Cortex of kidney (tissue), 1 donor: Measurements from ENCODE around the gene CCT2.

Experiments used
- DNase-seq: peaks from one replicate; lab custom pipeline; 2025; lab: John Stamatoyannopoulos, UW

The CCT2 gene

GRCh38 chr12:69585189-69586062 is at the start of gene CCT2:
TSS of gene CCT2 (plus strand) at chr12:69585459. CDS start at chr12:69585522, 63 bp downstream.
- peak; percentile 41 for DNase-seq

DNA sequence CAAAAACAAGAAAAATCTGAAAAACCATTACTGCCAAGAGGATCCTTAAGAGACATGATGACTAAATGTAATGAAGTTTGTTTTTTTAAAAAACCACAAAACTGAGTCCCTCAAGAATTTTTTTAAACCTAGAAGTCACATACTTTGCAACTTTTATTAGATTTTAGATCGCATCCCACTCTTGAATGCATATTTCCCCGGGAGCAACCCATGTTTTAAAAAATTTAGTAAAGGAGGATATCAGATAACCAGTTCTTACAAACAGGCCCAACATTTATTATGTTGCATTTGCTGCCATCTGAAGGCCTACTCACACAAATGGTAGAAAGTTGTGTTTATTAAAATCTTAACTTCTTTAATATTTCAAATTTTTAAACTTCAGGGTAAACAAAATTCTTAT is 44.3 kb upstream of the CCT2 start:
- no peak for DNase-seq

- DNase-seq, result no peak
Measured at GRCh38 chr12:69544087-69544486, 41.2 kb upstream of the CCT2 start.

DNA sequence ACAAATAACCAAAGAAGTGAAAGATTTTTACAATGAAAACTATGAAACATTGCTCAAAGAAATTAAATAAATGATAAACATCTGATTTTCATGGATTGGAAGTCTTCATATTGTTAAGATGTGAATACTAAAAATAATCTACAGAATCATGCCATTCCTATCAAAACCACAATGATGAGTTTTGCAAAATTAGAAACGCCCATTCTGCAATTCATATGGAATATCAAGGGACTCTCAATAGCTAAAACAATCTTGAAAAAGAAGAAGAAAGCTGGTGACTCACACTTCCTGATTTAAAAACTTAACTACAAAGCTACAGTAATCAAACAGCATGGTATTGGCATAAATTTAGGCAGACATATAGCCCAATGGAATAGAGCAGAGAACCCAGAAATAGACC is 40.2 kb upstream of the CCT2 start:
- no peak for DNase-seq

GRCh38 chr12:69546693-69547438 is 38.4 kb upstream of the CCT2 start:
- no peak for DNase-seq

GRCh38 chr12:69548687-69549086 is 36.6 kb upstream of the CCT2 start:
- no peak for DNase-seq

- DNase-seq, result no peak
Measured at GRCh38 chr12:69550569-69551350, 34.5 kb upstream of the CCT2 start.

- no peak for DNase-seq
Measured at GRCh38 chr12:69553628-69554248, 31.5 kb upstream of the CCT2 start.

DNA sequence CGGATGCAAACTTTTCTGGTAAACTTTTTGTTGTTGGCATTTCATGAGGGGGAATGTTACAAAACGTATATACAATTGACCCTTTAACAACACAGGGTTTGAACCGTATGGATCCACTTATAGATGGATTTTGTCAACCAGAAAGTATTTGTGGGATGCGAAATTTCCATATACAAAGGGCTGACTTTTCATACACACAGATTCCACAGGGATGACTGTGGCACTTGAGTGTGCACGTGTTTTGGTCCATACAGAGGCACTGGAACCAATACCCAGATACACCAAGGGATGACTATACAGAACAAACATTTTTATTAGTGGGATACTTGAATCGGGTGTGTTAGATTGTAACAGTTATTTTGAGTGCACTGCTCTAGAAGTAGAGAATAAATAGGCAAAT is 29.8 kb upstream of the CCT2 start:
- no peak for DNase-seq

DNA sequence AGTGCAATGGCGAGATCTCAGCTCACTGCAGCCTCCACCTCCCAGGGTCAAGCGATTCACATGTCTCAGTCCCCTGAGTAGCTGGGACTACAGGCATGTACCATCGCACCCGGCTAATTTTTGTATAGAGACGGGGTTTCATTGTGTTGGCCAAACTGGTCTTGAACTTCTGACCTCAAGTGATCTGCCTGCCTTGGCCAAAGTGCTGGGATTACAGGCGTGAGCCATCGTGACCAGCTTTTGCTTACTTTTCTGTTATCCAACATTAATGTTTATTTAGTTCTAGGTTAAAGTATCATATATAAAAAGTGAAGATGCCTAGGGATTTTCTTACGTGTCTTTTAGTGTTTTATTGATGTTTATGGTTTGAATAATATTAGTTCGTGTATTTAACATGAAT is 28.9 kb upstream of the CCT2 start:
- no peak for DNase-seq

- DNase-seq, result no peak
Measured at GRCh38 chr12:69563166-69563762, 22.0 kb upstream of the CCT2 start.

- DNase-seq, result no peak
Measured at GRCh38 chr12:69566603-69567002, 18.7 kb upstream of the CCT2 start.

GRCh38 chr12:69569236-69569635 is 16.0 kb upstream of the CCT2 start:
- no peak for DNase-seq

DNA sequence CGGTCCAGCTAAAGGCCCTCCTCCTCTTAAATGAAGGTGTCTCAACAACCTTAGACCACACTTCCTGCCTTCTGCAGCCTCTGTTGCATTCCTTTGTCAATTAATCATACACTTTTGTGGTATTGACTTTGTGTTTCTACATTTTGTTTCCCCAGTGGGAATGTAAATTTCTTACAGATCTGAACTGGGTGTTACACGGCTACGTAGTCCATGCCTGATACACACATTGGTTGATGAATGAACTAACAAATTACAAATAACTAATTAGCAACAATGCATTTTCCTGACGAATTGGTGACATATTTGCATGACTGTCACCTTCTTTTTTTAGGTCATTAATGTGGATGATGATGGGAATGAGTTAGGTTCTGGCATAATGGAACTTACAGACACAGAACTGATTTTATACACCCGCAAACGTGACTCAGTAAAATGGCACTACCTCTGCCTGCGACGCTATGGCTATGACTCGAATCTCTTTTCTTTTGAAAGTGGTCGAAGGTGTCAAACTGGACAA is 15.2 kb upstream of the CCT2 start:
- DNase-seq, result no peak

DNA sequence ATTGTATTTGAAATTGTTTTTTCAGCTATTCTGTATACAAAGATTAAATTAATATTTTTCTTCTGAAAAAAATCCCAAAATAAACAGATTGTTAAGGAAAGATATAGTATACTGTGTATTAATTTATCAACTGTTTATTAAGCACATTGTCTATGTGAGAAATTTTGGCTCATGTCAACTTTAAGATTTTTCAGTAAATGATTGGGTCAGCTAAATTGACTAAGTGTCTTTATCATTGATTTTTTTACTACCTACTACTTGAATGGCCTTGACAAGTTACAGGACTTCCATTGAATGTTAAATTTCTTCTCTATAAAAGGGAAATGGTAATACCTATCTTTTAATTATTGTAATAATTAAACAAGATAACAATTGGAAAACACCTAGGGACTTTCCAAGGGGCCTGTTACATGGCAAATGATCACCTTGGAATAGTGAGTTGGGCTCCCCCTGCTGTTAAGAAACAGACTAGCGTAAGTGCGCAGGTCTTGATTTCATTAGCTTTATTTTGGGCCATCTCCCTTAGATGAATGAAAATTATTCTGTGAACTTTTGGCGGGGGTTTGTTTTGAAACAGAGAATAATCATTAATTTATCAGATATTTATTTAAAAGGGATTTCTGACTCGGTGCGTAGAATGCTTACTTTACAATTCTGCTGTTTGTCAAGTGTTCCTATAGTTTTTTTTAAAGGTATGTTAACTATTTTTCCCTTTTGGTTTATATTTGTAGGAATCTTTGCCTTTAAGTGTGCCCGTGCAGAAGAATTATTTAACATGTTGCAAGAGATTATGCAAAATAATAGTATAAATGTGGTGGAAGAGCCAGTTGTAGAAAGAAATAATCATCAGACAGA is 14.5 kb upstream of the CCT2 start:
- DNase-seq, result no peak

DNA sequence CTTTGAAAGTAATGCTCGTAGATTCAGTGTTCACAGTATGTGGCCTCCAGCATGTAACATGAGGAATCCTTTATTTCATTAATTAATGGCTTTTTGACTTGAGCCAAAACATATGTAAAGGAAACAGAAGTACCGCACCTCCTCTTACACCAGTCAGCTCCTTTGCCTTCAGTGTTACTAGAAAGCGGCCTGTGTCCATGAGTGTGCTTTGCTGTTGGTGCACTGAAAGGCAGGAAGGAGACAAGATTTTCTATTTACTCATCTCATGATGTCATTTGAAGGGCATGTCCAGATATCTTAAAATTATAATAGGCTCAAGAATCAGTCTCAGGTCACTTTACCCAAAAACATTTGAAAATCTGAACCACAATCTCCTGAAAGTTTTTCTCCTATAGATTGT is 9.9 kb upstream of the CCT2 start:
- no peak for DNase-seq

DNA sequence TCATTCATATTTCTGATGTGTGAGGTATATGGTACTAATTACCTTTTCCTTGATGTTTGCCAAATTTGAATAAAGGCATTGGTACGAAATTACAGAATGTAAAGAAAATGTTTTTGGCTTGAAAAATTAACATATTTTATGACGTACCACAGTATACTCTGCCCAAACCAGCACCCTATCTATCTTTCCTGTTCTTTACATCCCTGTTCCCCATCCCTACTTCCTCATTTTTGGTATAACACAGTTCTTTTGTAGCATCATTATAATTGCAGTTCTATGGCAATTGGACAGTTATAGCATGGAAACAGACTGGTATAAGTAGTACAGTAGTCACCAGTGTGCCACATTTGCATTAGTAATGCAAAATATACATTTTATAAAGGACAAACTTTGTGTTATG is 7.0 kb upstream of the CCT2 start:
- DNase-seq, result no peak

DNA sequence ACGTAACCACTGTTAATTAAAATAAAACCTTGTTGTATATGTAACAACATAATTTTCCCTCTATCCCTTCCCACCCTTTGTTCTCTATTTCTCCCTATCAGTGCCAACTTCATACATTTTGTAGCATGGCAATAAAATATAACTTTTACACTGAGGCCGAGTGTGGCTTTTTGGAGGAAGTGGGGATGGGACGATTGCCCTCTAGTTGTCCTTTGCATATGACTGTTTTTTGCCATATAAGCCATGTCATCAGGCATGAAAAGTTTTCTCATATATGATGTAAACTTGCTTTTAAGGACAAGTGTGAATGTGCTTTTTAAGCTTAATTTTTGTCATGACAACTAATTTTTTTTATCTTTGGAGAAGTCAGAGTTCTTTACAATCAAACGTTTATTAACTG is 6.2 kb upstream of the CCT2 start:
- DNase-seq, result no peak

GRCh38 chr12:69580074-69580473 is 5.2 kb upstream of the CCT2 start:
- DNase-seq, result no peak

DNA sequence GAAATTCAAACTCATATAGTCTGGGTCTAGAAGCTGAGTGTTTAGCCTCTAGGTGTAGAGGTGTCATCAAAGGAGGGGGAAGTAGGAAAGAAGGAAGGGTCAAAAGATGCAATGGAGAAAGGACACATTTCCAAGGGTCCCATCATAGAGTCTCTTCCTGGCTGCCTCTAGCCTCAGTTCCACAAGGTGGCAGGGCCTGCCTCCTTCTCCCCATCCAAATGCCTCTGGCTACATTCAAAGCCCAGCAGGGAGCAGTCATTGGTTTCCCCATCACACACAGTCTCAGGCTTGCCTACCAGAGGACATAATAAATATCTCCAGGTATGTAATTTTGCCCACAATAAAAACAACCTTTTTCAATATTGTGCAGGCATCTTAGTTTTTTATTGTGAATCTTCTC is 2.1 kb upstream of the CCT2 start:
- no peak for DNase-seq

GRCh38 chr12:69588527-69588926 is 3.3 kb downstream of the CCT2 start:
- DNase-seq, result no peak
